Spinal cord (tissue), 10 donors: ENCODE measurements around the gene PSTPIP2. TPM values are rescaled to one million over a fixed set of nuclear protein-coding genes. Genes with fewer than 3 reads are reported as not detected.
A peak's percentile ranks its signal among the peaks of the same experiment; 100 is the strongest.

ENCODE experiments used
- DNase-seq, 6 donors: peaks; one replicate each; pipeline versions ENCODE4 v3.0.0 to v3.0.0-alpha.2; 2013 to 2015; ENCODE audit warnings: low spot score in 6 of 6, low read depth in 4 of 6
- H3K27ac ChIP-seq: one replicate; pipeline ENCODE4 v1.5.1; 2013; ENCODE audit warnings: low read depth, low read length, control low read depth
- H3K27me3 ChIP-seq: one replicate; pipeline ENCODE4 v1.6.1; 2013; ENCODE audit warnings: low read length; ENCODE audit not compliant: control insufficient read depth, insufficient read depth
- H3K36me3 ChIP-seq: one replicate; pipeline ENCODE4 v1.6.1; 2013; ENCODE audit warnings: low read length; ENCODE audit not compliant: control insufficient read depth, insufficient read depth
- H3K4me1 ChIP-seq: one replicate; pipeline ENCODE4 v1.6.1; 2013; ENCODE audit warnings: low read length; ENCODE audit not compliant: control insufficient read depth, insufficient read depth
- H3K4me3 ChIP-seq: one replicate; pipeline ENCODE4 v1.5.1; 2013; ENCODE audit warnings: low read depth, low read length, control low read depth
- H3K9me3 ChIP-seq: one replicate; pipeline ENCODE4 v1.6.1; 2013; ENCODE audit warnings: low read length; ENCODE audit not compliant: control insufficient read depth, insufficient read depth
- WGBS: methylation state at CpG from one replicate; pipeline ENCODE4 v1.1.5; 2013; ENCODE audit warnings: missing lambda C conversion rate; ENCODE audit not compliant: insufficient coverage; 5-methylcytosine and 5-hydroxymethylcytosine counted together
- polyA plus RNA-seq, 2 donors: library from polyadenylated mRNA; unstranded; fragments of 120-200 nt; gene quantifications; one replicate each; pipeline ENCODE4 v1.2.1, GENCODE V29; 2013; ENCODE audit not compliant: insufficient read length in 2 of 2
- total RNA-seq, 2 donors: library from RNA; depleted of rRNA in 1 of 2; stranded (reverse); fragments of 120-200 nt in 1 of 2; fragments of >200 nt in 1 of 2; gene quantifications; one replicate each; pipeline versions ENCODE4 v1.2.3 to v1.2.4, GENCODE V29; 2013 to 2014
- donor health status: healthy.

PSTPIP2 gene
- total and polyA plus RNA-seq, 4 donors: 2.2 to 8.8 (median 4.3) TPM

- H3K4me3 ChIP-seq: no peak overlapping the region
- no peaks in the 10 kb centered on the region for H3K27me3 ChIP-seq
- no CpG with 5 or more reads among the region's 2 CpGs for WGBS
- no peak for DNase-seq
- no peaks in the 10 kb centered on the region for H3K4me1 ChIP-seq
- no peak overlapping the region for H3K27ac ChIP-seq
- peaks cover 15% of the 10 kb centered on the region for H3K36me3 ChIP-seq
- H3K9me3 ChIP-seq: no peaks in the 10 kb centered on the region
Observed at GRCh38 chr18:45958027-45958426, 114.0 kb downstream of the PSTPIP2 start.

DNA sequence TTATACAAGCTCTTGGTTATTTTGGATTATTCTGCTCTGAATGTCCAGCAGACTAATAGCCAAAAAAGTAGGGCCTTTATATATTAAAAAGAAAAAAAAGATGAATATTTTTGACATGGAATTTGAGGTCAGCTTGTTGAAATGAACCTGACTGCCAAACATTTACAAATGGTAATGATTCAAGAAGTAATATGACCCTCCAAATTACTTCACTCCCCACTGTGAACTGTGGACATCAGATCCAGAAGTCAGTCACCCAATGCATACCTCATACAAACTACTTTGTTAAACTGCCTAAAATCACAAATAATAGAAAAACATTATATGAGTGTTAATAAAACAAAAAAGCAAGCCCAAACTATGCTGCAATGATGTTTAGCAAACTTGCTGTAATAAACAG is 115.0 kb downstream of the PSTPIP2 start:
- no peak overlapping the region for H3K27ac ChIP-seq
- H3K27me3 ChIP-seq: no peaks in the 10 kb centered on the region
- no peaks in the 10 kb centered on the region for H3K9me3 ChIP-seq

DNA sequence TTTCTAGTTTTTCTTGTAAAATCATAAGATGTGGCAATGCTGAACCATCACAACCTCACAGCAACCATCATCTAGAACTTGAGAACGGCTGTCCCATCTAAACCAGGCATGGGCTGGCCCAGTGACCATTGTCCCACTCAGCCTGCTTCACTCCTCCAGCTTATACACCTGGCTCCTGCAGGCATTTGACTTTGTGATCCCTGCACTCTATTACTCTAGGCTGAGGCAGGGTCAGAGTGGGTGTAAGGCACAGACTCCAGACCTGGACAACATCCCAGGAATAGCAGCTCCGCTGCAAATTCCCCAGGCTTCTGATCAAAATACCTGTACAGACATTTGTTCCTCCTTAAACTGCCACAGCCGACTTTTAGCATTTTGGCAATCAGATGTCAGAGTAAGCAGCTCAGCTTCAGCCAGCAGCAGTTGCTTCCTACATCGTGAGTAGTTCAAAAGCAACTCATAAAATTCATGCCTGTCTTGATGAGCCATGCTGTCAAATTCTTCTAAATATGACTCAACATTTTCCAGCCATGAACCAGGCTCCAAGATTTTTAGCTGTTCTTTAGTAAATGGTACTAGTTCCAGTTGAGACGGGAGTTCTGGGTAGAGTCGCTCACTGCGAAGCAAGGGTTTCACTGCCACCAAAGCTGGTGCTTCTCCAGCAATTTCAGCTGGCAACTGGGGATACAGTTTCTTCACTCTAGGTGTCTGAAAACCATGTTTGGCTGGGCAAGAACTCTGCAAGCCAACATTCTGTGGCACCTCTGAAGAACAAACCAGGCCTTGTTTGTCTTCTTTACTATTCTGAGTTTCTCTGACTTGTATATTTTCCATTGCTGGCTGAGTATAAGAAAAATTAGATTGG is 117.8 kb downstream of the PSTPIP2 start:
- H3K4me1 ChIP-seq: no peaks in the 10 kb centered on the region
- no peak overlapping the region for H3K4me3 ChIP-seq
- H3K36me3 ChIP-seq: peaks cover 24% of the 10 kb centered on the region
- WGBS: 100% methylated on average over 6 of the region's 7 CpGs
- no peak overlapping the region for H3K27ac ChIP-seq
- peak in 1 of 6 donors; percentile 47 for DNase-seq
- no peaks in the 10 kb centered on the region for H3K27me3 ChIP-seq
- H3K9me3 ChIP-seq: no peaks in the 10 kb centered on the region

More for the DNA sequence above, 115.0 kb downstream of the PSTPIP2 start:
- Histone ChIP-seq H3K36me3 (peaks cover 24% of the 10 kb centered on the region), H3K4me3 (no peak overlapping the region), H3K4me1 (no peaks in the 10 kb centered on the region)
- no peak for DNase-seq

GRCh38 chr18:45951016-45951714 is 120.9 kb downstream of the PSTPIP2 start:
- no CpG with 5 or more reads among the region's 4 CpGs for WGBS
- H3K36me3 ChIP-seq: peaks cover 39% of the 10 kb centered on the region
- H3K27me3 ChIP-seq: no peaks in the 10 kb centered on the region
- H3K27ac ChIP-seq: no peak overlapping the region
- no peaks in the 10 kb centered on the region for H3K9me3 ChIP-seq
- no peaks in the 10 kb centered on the region for H3K4me1 ChIP-seq
- no peak for DNase-seq
- H3K4me3 ChIP-seq: no peak overlapping the region

DNA sequence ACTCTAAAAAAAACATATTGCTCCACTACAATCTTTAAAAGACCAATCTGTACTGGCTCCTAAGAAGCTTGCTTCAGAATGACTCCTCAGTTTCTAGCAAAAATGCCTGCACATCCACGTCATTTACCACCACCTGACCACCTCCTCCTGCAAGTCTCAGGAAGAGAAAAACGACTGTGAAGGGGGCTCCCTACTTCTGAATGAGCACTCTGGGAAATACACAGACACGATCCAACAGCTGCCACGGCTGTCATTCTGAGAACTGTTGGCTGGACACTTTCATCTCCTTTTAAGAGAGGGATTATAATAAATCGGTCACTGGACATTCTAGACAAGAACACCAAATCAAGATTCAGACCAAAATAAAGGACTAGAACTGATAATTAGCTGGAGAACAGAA is 126.4 kb downstream of the PSTPIP2 start:
- Histone ChIP-seq H3K27me3 (no peaks in the 10 kb centered on the region), H3K27ac (no peak overlapping the region), H3K9me3 (no peaks in the 10 kb centered on the region), H3K4me1 (no peaks in the 10 kb centered on the region), H3K36me3 (peaks cover 39% of the 10 kb centered on the region), H3K4me3 (no peak overlapping the region)
- no peak for DNase-seq
- WGBS: 81% methylated on average over 2 of the region's 5 CpGs

DNA sequence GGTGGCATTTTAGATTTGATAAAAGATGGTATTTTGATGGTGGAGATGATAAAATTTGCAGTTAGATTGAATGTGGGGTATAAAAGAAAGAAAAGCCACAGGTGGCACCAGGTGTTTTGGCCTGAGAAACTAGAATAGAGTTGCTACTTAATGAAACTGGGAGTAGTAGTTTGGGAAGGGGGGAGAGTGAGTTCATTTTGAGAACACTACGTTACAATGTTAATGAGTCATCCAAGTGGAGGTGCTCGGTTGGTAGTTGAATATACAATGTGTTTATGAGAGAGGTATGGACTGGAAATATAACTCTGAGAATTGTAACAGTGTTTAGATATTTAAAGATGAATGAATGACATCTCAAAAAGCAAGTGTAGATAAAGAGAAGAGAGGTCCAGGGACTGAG is 131.3 kb downstream of the PSTPIP2 start:
- Histone ChIP-seq H3K9me3 (no peaks in the 10 kb centered on the region), H3K4me3 (no peak overlapping the region), H3K27me3 (no peaks in the 10 kb centered on the region), H3K36me3 (peaks cover 44% of the 10 kb centered on the region), H3K27ac (no peak overlapping the region), H3K4me1 (no peaks in the 10 kb centered on the region)
- DNase-seq: no peak
- 100% methylated on average over 2 of the region's 2 CpGs for WGBS

DNA sequence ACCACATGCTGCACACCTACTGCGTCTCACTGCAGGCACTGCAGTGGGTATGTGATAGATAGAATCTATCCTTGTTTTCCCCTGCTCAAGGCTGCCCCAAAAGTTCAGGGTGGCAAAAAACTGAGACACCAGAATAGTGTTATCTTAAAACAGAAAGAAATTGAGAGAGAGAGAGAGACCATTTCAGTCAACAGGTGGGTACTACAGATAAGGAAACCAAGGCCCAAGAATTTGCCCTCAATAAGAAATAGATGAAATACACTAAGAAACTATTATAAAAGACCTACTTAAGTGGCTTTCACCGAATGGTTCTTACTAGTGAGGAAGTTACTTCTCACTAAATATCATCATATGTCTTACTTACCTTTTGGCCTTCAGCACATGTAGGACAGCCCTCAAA is 132.8 kb downstream of the PSTPIP2 start:
- Histone ChIP-seq H3K4me1 (no peaks in the 10 kb centered on the region), H3K9me3 (no peaks in the 10 kb centered on the region), H3K27ac (no peak overlapping the region), H3K27me3 (no peaks in the 10 kb centered on the region), H3K4me3 (no peak overlapping the region), H3K36me3 (peaks cover 44% of the 10 kb centered on the region)
- no peak for DNase-seq
- no CpG with 5 or more reads among the region's 2 CpGs for WGBS

DNA sequence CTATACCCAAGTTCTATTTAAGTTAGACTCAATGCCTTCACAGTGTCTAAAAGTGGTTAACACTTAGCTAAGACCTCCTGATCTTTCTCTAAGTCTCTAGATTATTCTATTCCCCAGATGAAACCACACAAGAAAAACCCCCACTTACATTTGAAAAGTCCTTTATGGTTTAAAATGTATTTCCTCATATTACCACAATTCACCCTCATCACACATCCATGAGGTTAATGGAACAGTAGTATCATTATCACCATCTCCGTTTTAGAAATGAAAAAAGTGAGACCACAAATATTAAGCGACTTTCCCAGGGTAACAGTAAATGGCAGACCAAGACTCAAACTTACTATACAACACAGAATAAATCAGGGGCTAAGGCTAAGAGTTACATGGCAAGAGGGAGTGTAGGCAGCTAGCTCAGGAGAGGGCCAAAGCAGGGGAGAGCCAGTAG is 133.5 kb downstream of the PSTPIP2 start:
- WGBS: no CpG with 5 or more reads among the region's 2 CpGs
- H3K36me3 ChIP-seq: peaks cover 40% of the 10 kb centered on the region

GRCh38 chr18:45935591-45936335 is 136.3 kb downstream of the PSTPIP2 start:
- Histone ChIP-seq H3K9me3 (no peaks in the 10 kb centered on the region), H3K27ac (no peak overlapping the region), H3K27me3 (no peaks in the 10 kb centered on the region), H3K4me1 (no peaks in the 10 kb centered on the region), H3K4me3 (no peak overlapping the region), H3K36me3 (peaks cover 25% of the 10 kb centered on the region)
- WGBS: no CpG with 5 or more reads among the region's 3 CpGs
- no peak for DNase-seq

More for the DNA sequence above, 133.5 kb downstream of the PSTPIP2 start:
- Histone ChIP-seq H3K4me3 (no peak overlapping the region), H3K4me1 (no peaks in the 10 kb centered on the region), H3K9me3 (no peaks in the 10 kb centered on the region), H3K27ac (no peak overlapping the region), H3K27me3 (no peaks in the 10 kb centered on the region)
- DNase-seq: no peak
